Stimulated activated CD4-positive, alpha-beta T cell treated with anti-CD3 and anti-CD28 coated beads, TNF-alpha, amount 100 ng/mL, for 24 hours (primary cell): Measurements from ENCODE around the gene CLCA4.

Source experiments
- DNase-seq, 3 experiments: peaks; one replicate each; pipeline ENCODE4 v3.0.0-alpha.2; 2020; ENCODE audit warnings: low read depth in 3 of 3

CLCA4 gene

DNA sequence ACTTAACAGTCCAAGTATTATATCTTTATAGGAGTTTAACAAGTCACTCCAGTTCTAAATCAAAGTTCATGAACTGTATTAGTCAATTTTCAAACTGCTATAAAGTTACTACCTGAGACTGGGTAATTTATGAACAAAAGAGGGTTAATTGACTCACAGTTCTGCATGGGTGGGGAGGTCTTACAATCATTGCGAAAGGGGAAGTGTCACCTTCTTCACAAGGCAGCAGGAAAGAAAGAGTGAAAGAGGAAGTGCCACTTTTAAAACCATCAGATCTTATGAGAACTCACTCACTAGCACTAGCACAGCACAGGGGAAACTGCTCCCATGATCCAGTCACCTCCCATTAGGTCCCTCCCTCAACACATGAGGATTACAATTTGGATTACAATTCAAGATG, 70.0 kb downstream of the CLCA4 start:
- no peak for DNase-seq

DNA sequence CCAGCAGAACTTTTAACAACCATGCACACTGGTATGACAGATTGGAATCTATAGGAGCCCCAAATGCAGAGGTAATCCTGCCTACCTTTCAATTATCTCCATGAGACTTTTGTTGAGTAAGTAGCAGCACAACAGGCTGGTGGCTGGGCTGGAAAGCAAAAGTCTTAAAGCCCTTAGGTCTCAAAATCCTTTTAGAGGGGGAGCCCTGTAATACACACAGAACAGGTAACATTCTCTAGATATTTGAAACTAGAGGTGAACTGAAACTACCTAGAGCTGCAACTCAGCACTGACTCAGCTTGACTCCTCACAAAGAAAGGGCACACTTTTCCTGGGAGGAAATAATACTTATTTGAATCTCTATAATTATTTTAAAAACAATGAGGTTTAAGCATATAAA, 71.5 kb downstream of the CLCA4 start:
- no peak for DNase-seq

DNA sequence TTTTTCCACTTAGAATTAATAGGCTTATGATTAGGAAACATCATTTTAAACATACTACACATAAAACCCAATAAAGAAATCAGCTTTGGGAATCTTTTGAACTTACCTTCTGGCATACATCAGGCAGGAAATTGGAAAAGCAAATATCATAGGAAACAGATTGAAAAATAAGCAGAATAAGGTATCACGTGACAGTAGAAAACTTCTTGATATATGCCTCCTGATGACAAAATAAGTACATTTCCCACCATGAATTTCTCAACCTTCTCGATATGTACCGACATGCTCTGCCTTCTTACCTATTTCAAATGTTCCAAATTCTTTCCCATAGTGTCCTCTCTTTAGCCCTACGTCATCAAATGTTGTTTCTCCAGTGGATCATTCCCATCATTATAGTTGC, 72.4 kb downstream of the CLCA4 start:
- DNase-seq, result no peak

GRCh38 chr1:86621286-86621685, 74.4 kb downstream of the CLCA4 start:
- no peak for DNase-seq
